Measurements from ENCODE around the gene SLC30A1. TPM values are rescaled to one million over a fixed set of nuclear protein-coding genes. Genes with fewer than 3 reads are reported as not detected.
A peak's percentile ranks its signal among the peaks of the same experiment; 100 is the strongest.
"Not testable (repeated sequence)": the region's sequence is repeated elsewhere in the genome, so short reads cannot be mapped to it uniquely, and the experiment has no call there.

The SLC30A1 gene
- total and polyA plus RNA-seq, 4 donors, result 17.0 to 37.3 (median 25.4) TPM

DNA sequence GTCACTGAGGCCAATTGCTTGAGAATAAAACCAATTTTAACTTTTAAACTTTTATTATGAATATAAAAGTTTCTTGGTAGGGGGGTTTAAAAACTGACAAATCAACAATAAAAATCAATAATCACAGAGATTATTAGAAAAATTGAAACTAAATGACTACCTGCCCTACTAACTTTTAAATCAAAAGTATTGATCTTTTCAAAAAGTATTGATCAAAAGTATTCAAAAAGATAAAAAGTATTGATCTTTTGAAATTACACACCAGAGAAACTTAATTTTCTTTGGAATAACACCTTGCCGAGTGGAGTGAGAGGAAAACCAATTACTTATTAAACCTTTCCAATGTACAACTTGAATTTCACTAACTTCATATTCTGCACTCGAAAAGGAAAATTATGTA lies 2.2 kb downstream of the SLC30A1 start:
- no peaks in the 10 kb centered on the region for H3K9me3 ChIP-seq (ENCODE audit: control insufficient read depth, insufficient read depth, low read length)
- WGBS (ENCODE audit: insufficient coverage), result no CpG with 5 or more reads among the region's 2 CpGs
- peaks cover 5% of the 10 kb centered on the region for H3K36me3 ChIP-seq (ENCODE audit: control insufficient read depth, insufficient read depth, low read length)
- no peaks in the 10 kb centered on the region for H3K27me3 ChIP-seq (ENCODE audit: control insufficient read depth, insufficient read depth, low read length)
- peaks cover 3% of the 10 kb centered on the region for H3K4me1 ChIP-seq (ENCODE audit: control insufficient read depth, insufficient read depth, low read length)
- no peak for DNase-seq (ENCODE audit: low read depth in 4 of 6, low spot score in 6 of 6)
- no peak overlapping the region for H3K27ac ChIP-seq (ENCODE audit: low read depth, low read length)
- H3K4me3 ChIP-seq (ENCODE audit: low read depth, low read length), result peak overlapping the region; percentile 90

DNA sequence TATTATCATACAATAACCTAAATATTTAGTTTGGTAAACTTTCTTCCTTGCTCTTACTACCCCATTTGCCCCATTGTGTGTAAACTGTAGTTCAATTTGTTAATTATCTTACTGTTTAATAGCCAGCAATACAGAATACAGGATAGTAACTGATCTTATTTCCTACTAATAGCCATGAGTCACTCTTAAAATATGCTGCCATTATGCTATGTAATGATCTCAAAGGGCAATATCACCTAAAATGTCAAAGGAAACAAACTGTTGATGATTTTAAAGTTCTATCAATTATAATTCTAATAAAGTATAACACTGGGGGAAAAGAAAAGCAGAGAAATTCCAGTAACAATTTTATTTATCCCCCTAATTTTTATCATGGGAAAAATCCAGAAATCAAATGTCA lies 4.3 kb downstream of the SLC30A1 start:
- Histone ChIP-seq H3K4me1 (ENCODE audit: control insufficient read depth, insufficient read depth, low read length) (peaks cover 1% of the 10 kb centered on the region), H3K4me3 (ENCODE audit: low read depth, low read length) (no peak overlapping the region), H3K27me3 (ENCODE audit: control insufficient read depth, insufficient read depth, low read length) (no peaks in the 10 kb centered on the region), H3K9me3 (ENCODE audit: control insufficient read depth, insufficient read depth, low read length) (no peaks in the 10 kb centered on the region), H3K27ac (ENCODE audit: low read depth, low read length) (no peak overlapping the region), H3K36me3 (ENCODE audit: control insufficient read depth, insufficient read depth, low read length) (peaks cover 5% of the 10 kb centered on the region)
- no peak for DNase-seq (ENCODE audit: low read depth in 4 of 6, low spot score in 6 of 6)

DNA sequence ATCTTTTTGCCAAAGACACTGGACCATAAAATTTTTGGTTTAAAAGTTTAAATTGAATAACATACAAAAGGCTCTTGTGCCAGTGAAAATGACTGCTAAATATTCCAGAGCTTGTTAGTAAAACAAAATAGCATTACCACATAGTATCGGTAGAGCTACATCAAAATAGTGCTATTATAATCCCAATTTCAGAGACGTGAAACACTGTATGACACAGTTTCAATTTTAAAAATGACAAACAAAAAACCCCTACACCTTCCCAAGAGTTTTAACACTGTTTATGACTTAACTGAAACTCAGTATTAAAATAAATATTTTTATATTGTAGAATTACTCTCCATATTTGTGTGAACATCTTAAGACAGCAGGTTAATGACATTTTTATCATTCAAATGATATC lies 7.0 kb downstream of the SLC30A1 start:
- H3K4me3 ChIP-seq (ENCODE audit: low read depth, low read length), result no peak overlapping the region
- no CpG with 5 or more reads among the region's 2 CpGs for WGBS (ENCODE audit: insufficient coverage)

DNA sequence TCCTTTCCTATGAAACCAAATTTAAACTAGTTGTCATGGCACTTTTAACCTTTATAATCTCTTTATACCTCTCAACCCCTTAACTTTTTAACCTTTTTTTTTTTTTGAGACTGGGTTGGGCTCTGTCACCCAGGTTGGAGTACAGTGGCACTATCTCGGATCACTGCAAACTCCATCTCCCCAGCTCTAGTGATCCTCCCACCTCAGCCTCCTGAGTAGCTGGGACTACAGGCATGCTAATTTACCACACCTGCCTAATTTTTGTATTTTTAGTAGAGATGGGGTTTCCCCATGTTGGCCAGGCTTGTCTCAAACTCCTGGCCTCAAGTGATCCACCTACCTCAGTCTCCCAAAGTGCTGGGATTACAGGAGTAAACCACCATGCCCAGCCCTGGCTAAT lies 8.6 kb downstream of the SLC30A1 start:
- H3K4me1 ChIP-seq (ENCODE audit: control insufficient read depth, insufficient read depth, low read length); H3K27ac ChIP-seq (ENCODE audit: low read depth, low read length); H3K36me3 ChIP-seq (ENCODE audit: control insufficient read depth, insufficient read depth, low read length); H3K27me3 ChIP-seq (ENCODE audit: control insufficient read depth, insufficient read depth, low read length); DNase-seq (ENCODE audit: low read depth in 4 of 6, low spot score in 6 of 6); H3K4me3 ChIP-seq (ENCODE audit: low read depth, low read length); H3K9me3 ChIP-seq (ENCODE audit: control insufficient read depth, insufficient read depth, low read length): not testable (repeated sequence)
- WGBS (ENCODE audit: insufficient coverage), result 67% methylated on average over 1 of the region's 1 CpG

More for the DNA sequence above, 7.0 kb downstream of the SLC30A1 start:
- no peak for DNase-seq (ENCODE audit: low read depth in 4 of 6, low spot score in 6 of 6)
- Histone ChIP-seq H3K27ac (ENCODE audit: low read depth, low read length) (no peak overlapping the region), H3K36me3 (ENCODE audit: control insufficient read depth, insufficient read depth, low read length) (no peaks in the 10 kb centered on the region), H3K4me1 (ENCODE audit: control insufficient read depth, insufficient read depth, low read length) (no peaks in the 10 kb centered on the region), H3K9me3 (ENCODE audit: control insufficient read depth, insufficient read depth, low read length) (no peaks in the 10 kb centered on the region), H3K27me3 (ENCODE audit: control insufficient read depth, insufficient read depth, low read length) (no peaks in the 10 kb centered on the region)

DNA sequence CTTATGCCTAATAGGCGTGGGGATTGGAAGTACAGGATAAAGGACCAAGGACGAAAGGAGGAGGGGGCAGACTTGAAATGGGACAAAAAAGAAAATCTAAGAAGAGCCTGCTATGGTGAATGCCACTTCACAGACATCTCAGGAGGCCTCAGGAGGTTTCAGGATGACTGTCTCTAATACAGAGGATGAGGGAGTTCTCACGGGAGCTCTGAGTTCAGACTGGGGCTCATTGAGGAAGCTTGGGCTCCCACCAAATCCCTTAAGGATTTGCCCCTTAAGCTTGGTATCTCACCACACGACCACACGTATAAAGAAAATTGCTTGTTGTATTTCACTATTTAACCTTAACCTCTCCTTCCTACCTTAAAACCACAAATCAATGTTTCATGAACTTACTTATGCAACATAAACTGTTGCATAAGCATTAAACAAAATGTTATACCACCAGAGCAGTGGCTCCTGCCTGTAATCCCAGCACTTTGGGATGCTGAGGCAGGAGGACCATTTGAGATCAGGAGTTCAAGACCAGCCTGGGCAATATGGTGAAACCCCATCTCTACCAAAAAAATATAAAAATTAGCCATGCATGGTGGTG lies 12.4 kb downstream of the SLC30A1 start:
- DNase-seq (ENCODE audit: low read depth in 4 of 6, low spot score in 6 of 6), result no peak
- 92% methylated on average over 2 of the region's 5 CpGs for WGBS (ENCODE audit: insufficient coverage)
- Histone ChIP-seq H3K27ac (ENCODE audit: low read depth, low read length) (no peak overlapping the region), H3K4me3 (ENCODE audit: low read depth, low read length) (no peak overlapping the region), H3K9me3 (ENCODE audit: control insufficient read depth, insufficient read depth, low read length) (no peaks in the 10 kb centered on the region), H3K4me1 (ENCODE audit: control insufficient read depth, insufficient read depth, low read length) (no peaks in the 10 kb centered on the region), H3K36me3 (ENCODE audit: control insufficient read depth, insufficient read depth, low read length) (no peaks in the 10 kb centered on the region), H3K27me3 (ENCODE audit: control insufficient read depth, insufficient read depth, low read length) (no peaks in the 10 kb centered on the region)

DNA sequence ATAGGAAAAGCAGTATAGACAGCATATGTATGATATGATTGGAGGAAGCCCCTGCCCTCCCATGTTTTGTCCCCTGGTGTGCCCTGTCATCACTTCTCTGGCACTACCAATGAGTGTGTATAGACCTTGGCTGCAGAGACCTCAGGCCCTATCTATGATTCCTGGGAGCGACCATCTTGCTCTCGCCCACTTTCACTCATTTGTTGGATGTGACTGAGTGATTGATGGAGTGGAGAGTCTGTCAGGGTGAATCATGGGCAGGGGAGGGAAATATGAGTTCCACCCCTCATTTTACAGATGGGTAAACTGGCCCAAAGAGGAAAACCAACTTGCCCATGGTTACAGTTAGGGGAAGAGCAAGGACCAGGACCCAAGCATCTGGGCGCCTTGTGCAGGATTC lies 14.9 kb downstream of the SLC30A1 start:
- Histone ChIP-seq H3K4me3 (ENCODE audit: low read depth, low read length) (no peak overlapping the region), H3K27me3 (ENCODE audit: control insufficient read depth, insufficient read depth, low read length) (no peaks in the 10 kb centered on the region), H3K27ac (ENCODE audit: low read depth, low read length) (no peak overlapping the region), H3K4me1 (ENCODE audit: control insufficient read depth, insufficient read depth, low read length) (no peaks in the 10 kb centered on the region), H3K36me3 (ENCODE audit: control insufficient read depth, insufficient read depth, low read length) (no peaks in the 10 kb centered on the region), H3K9me3 (ENCODE audit: control insufficient read depth, insufficient read depth, low read length) (no peaks in the 10 kb centered on the region)
- no peak for DNase-seq (ENCODE audit: low read depth in 4 of 6, low spot score in 6 of 6)
- 100% methylated on average over 1 of the region's 3 CpGs for WGBS (ENCODE audit: insufficient coverage)

DNA sequence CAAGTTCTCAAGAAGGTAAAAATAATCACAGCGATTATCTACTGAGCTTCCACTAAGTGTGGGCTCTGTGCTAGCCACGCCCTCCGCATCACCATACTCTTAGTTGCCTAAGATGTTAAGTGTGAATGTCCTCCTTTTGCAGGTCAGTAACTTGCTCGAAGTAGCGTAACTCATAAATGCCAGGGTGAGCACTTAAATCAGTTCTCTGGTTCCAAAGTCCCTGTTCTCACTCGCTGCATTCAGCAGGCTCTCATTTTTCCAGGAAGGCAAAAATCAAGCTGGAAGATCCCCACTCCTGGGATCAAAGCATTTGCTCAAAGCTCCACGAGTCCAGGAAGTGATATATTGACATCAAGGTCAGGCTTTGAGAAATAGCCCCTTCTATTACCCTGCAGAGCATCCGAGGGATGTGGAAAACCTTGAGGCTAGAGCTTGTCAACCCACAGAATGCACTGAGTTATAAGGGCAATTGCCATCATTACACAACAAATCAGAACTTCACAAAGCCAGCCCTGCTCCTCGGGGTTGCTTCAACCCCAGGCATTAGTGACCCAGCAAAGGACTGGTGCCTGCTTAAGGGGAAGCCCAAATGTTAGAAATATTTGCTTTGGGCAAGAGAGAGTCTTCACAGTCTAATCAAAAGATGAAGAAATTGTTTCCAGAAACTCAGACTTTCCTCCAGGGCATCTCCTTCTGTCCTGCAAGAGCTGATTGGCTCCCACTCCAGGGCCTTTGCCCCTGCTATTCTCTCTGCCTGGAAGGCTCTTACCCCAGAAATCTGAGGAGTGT lies 19.5 kb downstream of the SLC30A1 start:
- 70% methylated on average over 8 of the region's 9 CpGs for WGBS (ENCODE audit: insufficient coverage)
- H3K27me3 ChIP-seq (ENCODE audit: control insufficient read depth, insufficient read depth, low read length), result no peaks in the 10 kb centered on the region
- no peak for DNase-seq (ENCODE audit: low read depth in 4 of 6, low spot score in 6 of 6)

DNA sequence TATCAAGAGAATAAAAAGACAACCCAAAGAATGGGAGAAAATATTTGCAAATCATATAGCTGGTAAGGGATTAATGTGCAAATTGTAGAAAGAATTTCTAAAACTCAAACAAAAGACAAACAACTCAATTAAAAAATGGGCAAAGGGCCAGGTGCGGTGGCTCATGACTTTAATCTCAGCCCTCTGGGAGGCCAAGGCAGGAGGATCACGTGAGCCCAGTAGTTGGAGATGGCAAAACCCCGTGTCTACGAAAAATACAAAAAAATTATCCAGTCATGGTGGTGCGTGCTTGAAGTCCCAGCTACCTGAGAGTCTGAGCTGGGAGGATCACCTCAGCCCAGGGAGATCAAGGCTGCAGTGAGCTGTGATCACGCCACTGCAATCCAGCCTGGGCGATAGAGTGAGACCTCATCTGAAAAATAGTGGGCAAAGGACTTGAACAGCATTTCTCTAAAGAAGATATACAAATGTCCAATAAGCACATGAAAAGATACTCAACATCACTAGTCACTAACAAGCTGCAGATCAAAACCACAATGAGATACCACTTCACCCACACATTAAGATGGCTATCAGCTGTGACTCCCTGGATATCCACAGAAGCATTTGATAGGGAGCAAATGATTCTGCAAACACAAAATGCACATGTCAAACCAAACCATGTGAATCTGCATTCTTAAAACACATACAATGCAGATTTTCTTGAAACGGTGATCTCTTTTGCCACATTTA lies 20.9 kb downstream of the SLC30A1 start:
- WGBS (ENCODE audit: insufficient coverage), result 76% methylated on average over 6 of the region's 8 CpGs
- no peaks in the 10 kb centered on the region for H3K36me3 ChIP-seq (ENCODE audit: control insufficient read depth, insufficient read depth, low read length)
- no peaks in the 10 kb centered on the region for H3K27me3 ChIP-seq (ENCODE audit: control insufficient read depth, insufficient read depth, low read length)
- H3K4me3 ChIP-seq (ENCODE audit: low read depth, low read length), result no peak overlapping the region
- H3K27ac ChIP-seq (ENCODE audit: low read depth, low read length), result no peak overlapping the region
- no peaks in the 10 kb centered on the region for H3K4me1 ChIP-seq (ENCODE audit: control insufficient read depth, insufficient read depth, low read length)
- no peaks in the 10 kb centered on the region for H3K9me3 ChIP-seq (ENCODE audit: control insufficient read depth, insufficient read depth, low read length)
- DNase-seq (ENCODE audit: low read depth in 4 of 6, low spot score in 6 of 6), result peak in 1 of 6 donors; percentile 31

More for the DNA sequence above, 19.5 kb downstream of the SLC30A1 start:
- H3K4me1 ChIP-seq (ENCODE audit: control insufficient read depth, insufficient read depth, low read length), result no peaks in the 10 kb centered on the region
- H3K4me3 ChIP-seq (ENCODE audit: low read depth, low read length), result no peak overlapping the region
- H3K27ac ChIP-seq (ENCODE audit: low read depth, low read length), result no peak overlapping the region
- H3K9me3 ChIP-seq (ENCODE audit: control insufficient read depth, insufficient read depth, low read length), result no peaks in the 10 kb centered on the region
- no peaks in the 10 kb centered on the region for H3K36me3 ChIP-seq (ENCODE audit: control insufficient read depth, insufficient read depth, low read length)

DNA sequence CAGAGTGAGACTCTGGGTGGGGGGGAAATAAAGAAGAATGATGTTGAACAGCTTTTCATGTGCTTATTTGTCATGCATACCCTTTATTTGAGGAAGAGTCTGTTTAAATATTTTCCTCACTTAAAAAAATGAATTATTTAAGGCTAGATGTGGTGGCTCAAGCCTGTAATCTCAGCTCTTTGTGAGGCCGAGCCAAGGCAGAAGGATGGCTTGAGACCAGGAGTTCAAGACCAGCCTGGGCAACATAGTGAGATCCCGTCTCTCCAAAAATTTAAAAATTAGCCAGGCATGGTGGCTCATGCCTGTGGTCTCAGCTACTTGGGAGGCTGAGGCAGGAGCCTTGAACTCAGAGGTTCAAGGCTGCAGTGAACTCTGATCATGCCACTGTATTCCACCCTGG lies 25.4 kb downstream of the SLC30A1 start:
- WGBS (ENCODE audit: insufficient coverage), result 90% methylated on average over 2 of the region's 2 CpGs
- H3K9me3 ChIP-seq (ENCODE audit: control insufficient read depth, insufficient read depth, low read length), result no peaks in the 10 kb centered on the region
- H3K27ac ChIP-seq (ENCODE audit: low read depth, low read length), result no peak overlapping the region
- no peak for DNase-seq (ENCODE audit: low read depth in 4 of 6, low spot score in 6 of 6)
- peaks cover 3% of the 10 kb centered on the region for H3K4me1 ChIP-seq (ENCODE audit: control insufficient read depth, insufficient read depth, low read length)
- H3K36me3 ChIP-seq (ENCODE audit: control insufficient read depth, insufficient read depth, low read length), result no peaks in the 10 kb centered on the region
- no peak overlapping the region for H3K4me3 ChIP-seq (ENCODE audit: low read depth, low read length)
- no peaks in the 10 kb centered on the region for H3K27me3 ChIP-seq (ENCODE audit: control insufficient read depth, insufficient read depth, low read length)

All from spinal cord (tissue), 10 donors.